Neural crest cell (in vitro differentiated cells): ENCODE results near the gene DRD5. TPM values are rescaled to one million over a fixed set of nuclear protein-coding genes. Genes with fewer than 3 reads are reported as not detected.

Source experiments
- DNase-seq: peaks from one replicate; pipeline ENCODE4 v3.0.0; 2021; ENCODE audit warnings: low read depth, mixed read lengths, low spot score
- H3K27ac Mint-ChIP-seq: one replicate; pipeline ENCODE4 v1.8.0; 2021; ENCODE audit warnings: mild to moderate bottlenecking, mixed read lengths; ENCODE audit not compliant: unreplicated experiment
- H3K27me3 Mint-ChIP-seq: 2 replicates; pipeline ENCODE4 v1.8.0; 2021; ENCODE audit warnings: low read depth, mild to moderate bottlenecking, mixed read lengths
- H3K36me3 Mint-ChIP-seq: 2 replicates; pipeline ENCODE4 v1.8.0; 2021; ENCODE audit warnings: low read depth, mild to moderate bottlenecking, mixed read lengths
- H3K4me1 Mint-ChIP-seq: 2 replicates; pipeline ENCODE4 v1.8.0; 2021; ENCODE audit warnings: mixed read lengths
- H3K4me3 Mint-ChIP-seq: one replicate; pipeline ENCODE4 v1.8.0; 2021; ENCODE audit warnings: mild to moderate bottlenecking, mixed read lengths
- H3K9me3 Mint-ChIP-seq: 2 replicates; pipeline ENCODE4 v1.8.0; 2021; ENCODE audit warnings: mixed read lengths
- CTCF ChIP-seq: fragments of 200-600 bp; sonication (generic); conservative IDR thresholded peaks from 2 replicates; pipeline ENCODE4 v1.5.0; 2021; ENCODE audit warnings: antibody characterized with exemption, mild to moderate bottlenecking
- total RNA-seq: library from RNA; stranded (reverse); gene quantifications from 2 replicates; pipeline ENCODE4 v1.2.1, GENCODE V29; 2021

Gene DRD5
- total RNA-seq, 1 donor from 2014 or later, result not detected

GRCh38 chr4:9804918-9805317 lies 23.5 kb downstream of the DRD5 start:
- Mint-ChIP-seq H3K4me3 (no peak overlapping the region), H3K4me1 (peaks cover 11% of the 10 kb centered on the region), H3K36me3 (no peaks in the 10 kb centered on the region), H3K27me3 (peaks cover 7% of the 10 kb centered on the region), H3K9me3 (no peaks in the 10 kb centered on the region), H3K27ac (no peak overlapping the region)
- no peak for TF ChIP-seq CTCF
- DNase-seq, result no peak

- DNase-seq, result no peak
- Mint-ChIP-seq H3K27ac (no peak overlapping the region), H3K9me3 (no peaks in the 10 kb centered on the region), H3K36me3 (no peaks in the 10 kb centered on the region), H3K4me3 (no peak overlapping the region), H3K27me3 (no peaks in the 10 kb centered on the region), H3K4me1 (peaks cover 11% of the 10 kb centered on the region)
- no peak for TF ChIP-seq CTCF
Measured at GRCh38 chr4:9808077-9808476, 26.6 kb downstream of the DRD5 start.

GRCh38 chr4:9811806-9812205 lies 30.4 kb downstream of the DRD5 start:
- Mint-ChIP-seq H3K27ac (no peak overlapping the region), H3K4me3 (no peak overlapping the region), H3K27me3 (peaks cover 3% of the 10 kb centered on the region), H3K4me1 (peaks cover 11% of the 10 kb centered on the region), H3K36me3 (no peaks in the 10 kb centered on the region), H3K9me3 (no peaks in the 10 kb centered on the region)
- no peak for TF ChIP-seq CTCF
- DNase-seq, result no peak

GRCh38 chr4:9812501-9813340 lies 31.3 kb downstream of the DRD5 start:
- Mint-ChIP-seq H3K36me3 (no peaks in the 10 kb centered on the region), H3K9me3 (peaks cover 2% of the 10 kb centered on the region), H3K27ac (no peak overlapping the region), H3K4me1 (peaks cover 11% of the 10 kb centered on the region), H3K4me3 (no peak overlapping the region), H3K27me3 (peaks cover 5% of the 10 kb centered on the region)
- DNase-seq, result no peak
- no peak for TF ChIP-seq CTCF

GRCh38 chr4:9816285-9816684 lies 34.9 kb downstream of the DRD5 start:
- Mint-ChIP-seq H3K27me3 (peaks cover 11% of the 10 kb centered on the region), H3K4me1 (no peaks in the 10 kb centered on the region), H3K27ac (no peak overlapping the region), H3K36me3 (no peaks in the 10 kb centered on the region), H3K4me3 (no peak overlapping the region), H3K9me3 (peaks cover 5% of the 10 kb centered on the region)
- DNase-seq, result no peak
- no peak for TF ChIP-seq CTCF
